HFFc6 (cell line): ENCODE data around the gene CDK6. TPM values are rescaled to one million over a fixed set of nuclear protein-coding genes. Genes with fewer than 3 reads are reported as not detected.

Experiments
- DNase-seq: peaks from one replicate; pipeline ENCODE4 v3.0.0-alpha.2; 2018
- H3K27ac Mint-ChIP-seq: 2 replicates; pipeline ENCODE4 v1.8.0; 2020; ENCODE audit warnings: mild to moderate bottlenecking, mixed read lengths
- H3K27me3 Mint-ChIP-seq: 2 replicates; pipeline ENCODE4 v1.8.0; 2021; ENCODE audit warnings: mild to moderate bottlenecking, moderate library complexity, mixed read lengths; ENCODE audit not compliant: insufficient read depth
- H3K36me3 Mint-ChIP-seq: 2 replicates; pipeline ENCODE4 v1.8.0; 2021; ENCODE audit warnings: low read depth, mixed read lengths
- H3K4me1 Mint-ChIP-seq: 2 replicates; pipeline ENCODE4 v1.8.0; 2020; ENCODE audit warnings: low read depth, mixed read lengths
- H3K4me3 Mint-ChIP-seq: 2 replicates; pipeline ENCODE4 v1.8.0; 2020; ENCODE audit warnings: mild to moderate bottlenecking, moderate library complexity, mixed read lengths
- H3K9me3 Mint-ChIP-seq: 2 replicates; pipeline ENCODE4 v1.8.0; 2020; ENCODE audit warnings: mild to moderate bottlenecking, mixed read lengths
- CTCF ChIP-seq: fragments of 200-600 bp; sonication (generic); IDR thresholded peaks from 2 replicates; pipeline ENCODE4 v1.5.0; 2021; ENCODE audit warnings: antibody characterized with exemption, mild to moderate bottlenecking
- total RNA-seq, 6 experiments: library from RNA; stranded (reverse); fragmentation: NEBNext Ultra II Directional; extraction: Animal tissue kit (Norgen Biotek cat#: 25700); gene quantifications; 2 replicates in 1 of 6; 3 replicates in 5 of 6; pipeline ENCODE4 v1.2.3, GENCODE V29; 2021

Gene CDK6
- total RNA-seq, 6 experiments from 2014 or later = 54.5 to 90.0 (median 58.9) TPM

- no peak for TF ChIP-seq CTCF
- H3K9me3 Mint-ChIP-seq = no peaks in the 10 kb centered on the region
- DNase-seq = no peak
- no peaks in the 10 kb centered on the region; the same call in 1 of the 2 replicates for H3K36me3 Mint-ChIP-seq
- H3K27me3 Mint-ChIP-seq = no peaks in the 10 kb centered on the region
- H3K27ac Mint-ChIP-seq = no peak overlapping the region
- H3K4me3 Mint-ChIP-seq = no peak overlapping the region
- peaks cover 2% of the 10 kb centered on the region for H3K4me1 Mint-ChIP-seq
Measured at GRCh38 chr7:92848851-92849250, 12.5 kb upstream of the CDK6 start.

GRCh38 chr7:92848441-92848840, 12.1 kb upstream of the CDK6 start:
- Mint-ChIP-seq H3K9me3 (no peaks in the 10 kb centered on the region), H3K4me1 (peaks cover 6% of the 10 kb centered on the region), H3K27me3 (no peaks in the 10 kb centered on the region), H3K36me3 (no peaks in the 10 kb centered on the region; the same call in 1 of the 2 replicates), H3K27ac (no peak overlapping the region), H3K4me3 (no peak overlapping the region)
- no peak for TF ChIP-seq CTCF
- DNase-seq = no peak

GRCh38 chr7:92847305-92847704, 10.9 kb upstream of the CDK6 start:
- H3K27me3 Mint-ChIP-seq = no peaks in the 10 kb centered on the region
- TF ChIP-seq CTCF = no peak
- no peaks in the 10 kb centered on the region; the same call in 1 of the 2 replicates for H3K36me3 Mint-ChIP-seq
- H3K4me1 Mint-ChIP-seq = peaks cover 17% of the 10 kb centered on the region
- H3K4me3 Mint-ChIP-seq = no peak overlapping the region
- H3K9me3 Mint-ChIP-seq = no peaks in the 10 kb centered on the region
- no peak overlapping the region for H3K27ac Mint-ChIP-seq
- DNase-seq = no peak

GRCh38 chr7:92845736-92846135, 9.4 kb upstream of the CDK6 start:
- Mint-ChIP-seq H3K4me1 (peaks cover 32% of the 10 kb centered on the region), H3K36me3 (no peaks in the 10 kb centered on the region; the same call in 1 of the 2 replicates), H3K4me3 (no peak overlapping the region), H3K9me3 (no peaks in the 10 kb centered on the region), H3K27ac (no peak overlapping the region), H3K27me3 (no peaks in the 10 kb centered on the region)
- no peak for DNase-seq
- no peak for TF ChIP-seq CTCF

- no peaks in the 10 kb centered on the region for H3K27me3 Mint-ChIP-seq
- H3K9me3 Mint-ChIP-seq = no peaks in the 10 kb centered on the region
- no peak for DNase-seq
- no peak overlapping the region for H3K4me3 Mint-ChIP-seq
- no peak for TF ChIP-seq CTCF
- H3K4me1 Mint-ChIP-seq = peaks cover 33% of the 10 kb centered on the region
- no peaks in the 10 kb centered on the region for H3K36me3 Mint-ChIP-seq
- H3K27ac Mint-ChIP-seq = no peak overlapping the region
Measured at GRCh38 chr7:92843781-92844180, 7.4 kb upstream of the CDK6 start.
